ENCODE data around the gene FBXW8. TPM values are rescaled to one million over a fixed set of nuclear protein-coding genes. Genes with fewer than 3 reads are reported as not detected.

The FBXW8 gene
- total RNA-seq, 4 donors from 2014 or later = 9.1 to 19.0 (median 13.5) TPM

GRCh38 chr12:116919247-116919661 lies 8.5 kb downstream of the FBXW8 start:
- H3K27me3 ChIP-seq = no peaks in the 10 kb centered on the region
- H3K4me3 ChIP-seq = no peak overlapping the region
- DNase-seq (ENCODE audit: low spot score in 2 of 2) = no peak
- no peaks in the 10 kb centered on the region for H3K9me3 ChIP-seq
- WGBS = 71% methylated on average over 4 of the region's 4 CpGs
- TF ChIP-seq EP300 (IDR thresholded peaks at IDR 0.05) = no peak
- TF ChIP-seq POLR2AphosphoS5 (IDR thresholded peaks at IDR 0.05) = no peak
- TF ChIP-seq POLR2A (IDR thresholded peaks at IDR 0.05) = no peak
- TF ChIP-seq CTCF (IDR thresholded peaks at IDR 0.05) = no peak
- no peak overlapping the region for H3K27ac ChIP-seq
- H3K36me3 ChIP-seq = no peaks in the 10 kb centered on the region
- H3K4me1 ChIP-seq = peaks cover 11% of the 10 kb centered on the region

- no peak overlapping the region for H3K27ac ChIP-seq
- H3K9me3 ChIP-seq = no peaks in the 10 kb centered on the region
- DNase-seq (ENCODE audit: low spot score in 2 of 2) = no peak
- WGBS = 70% methylated on average over 6 of the region's 6 CpGs
- H3K4me1 ChIP-seq = peaks cover 11% of the 10 kb centered on the region
- H3K27me3 ChIP-seq = no peaks in the 10 kb centered on the region
- H3K36me3 ChIP-seq = no peaks in the 10 kb centered on the region
- H3K4me3 ChIP-seq = no peak overlapping the region
- TF ChIP-seq POLR2A (IDR thresholded peaks at IDR 0.05) (no peak), EP300 (IDR thresholded peaks at IDR 0.05) (no peak), POLR2AphosphoS5 (IDR thresholded peaks at IDR 0.05) (no peak), CTCF (IDR thresholded peaks at IDR 0.05) (no peak)
Measured at GRCh38 chr12:116919706-116920485, 9.1 kb downstream of the FBXW8 start.

- no peak overlapping the region for H3K27ac ChIP-seq
- H3K36me3 ChIP-seq = no peaks in the 10 kb centered on the region
- peaks cover 11% of the 10 kb centered on the region for H3K4me1 ChIP-seq
- no peak for DNase-seq (ENCODE audit: low spot score in 2 of 2)
- H3K9me3 ChIP-seq = no peaks in the 10 kb centered on the region
- TF ChIP-seq CTCF (IDR thresholded peaks at IDR 0.05) (no peak), POLR2A (IDR thresholded peaks at IDR 0.05) (no peak), POLR2AphosphoS5 (IDR thresholded peaks at IDR 0.05) (no peak), EP300 (IDR thresholded peaks at IDR 0.05) (no peak)
- WGBS = 75% methylated on average over 3 of the region's 3 CpGs
- no peak overlapping the region for H3K4me3 ChIP-seq
- H3K27me3 ChIP-seq = no peaks in the 10 kb centered on the region
Measured at GRCh38 chr12:116920939-116921338, 10.2 kb downstream of the FBXW8 start.

GRCh38 chr12:116922194-116922897 lies 11.6 kb downstream of the FBXW8 start:
- H3K27ac ChIP-seq = no peak overlapping the region
- no peak for DNase-seq (ENCODE audit: low spot score in 2 of 2)
- peaks cover 11% of the 10 kb centered on the region for H3K4me1 ChIP-seq
- WGBS = 85% methylated on average over 2 of the region's 2 CpGs
- TF ChIP-seq CTCF (IDR thresholded peaks at IDR 0.05) = no peak
- no peak for TF ChIP-seq POLR2AphosphoS5 (IDR thresholded peaks at IDR 0.05)
- no peak for TF ChIP-seq POLR2A (IDR thresholded peaks at IDR 0.05)
- TF ChIP-seq EP300 (IDR thresholded peaks at IDR 0.05) = no peak
- H3K27me3 ChIP-seq = no peaks in the 10 kb centered on the region
- H3K4me3 ChIP-seq = no peak overlapping the region
- H3K9me3 ChIP-seq = no peaks in the 10 kb centered on the region
- no peaks in the 10 kb centered on the region for H3K36me3 ChIP-seq
